Caco-2 (cell line): ENCODE data around the gene WFDC2. TPM values are rescaled to one million over a fixed set of nuclear protein-coding genes. Genes with fewer than 3 reads are reported as not detected.

Experiments used
- BruUV-seq: library from RNA; stranded (reverse); fragments of 400-500 nt; replicated peaks from 2 replicates; lab custom pipeline; 2021; lab: Mats Ljungman, UMichigan
- CTCF ChIA-PET: fragments of 300-600 bp; sonication (Branson Sonifier 250); formaldehyde crosslinking; loops from one replicate; lab custom pipeline; 2022; ENCODE audit warnings: antibody characterized with exemption; lab: Charles Lee
- POLR2A ChIA-PET: fragments of 300-600 bp; sonication (Branson Sonifier 250); formaldehyde crosslinking; loops from one replicate; lab custom pipeline; 2022; ENCODE audit warnings: antibody characterized with exemption; lab: Charles Lee
- DNase-seq, 2 experiments: peaks; one replicate each; pipeline versions ENCODE4 v3.0.0 to v3.0.0-alpha.2; 2020 to 2022
- H3K27me3 ChIP-seq: replicated peaks from 2 replicates; pipeline ENCODE4 v1.6.0; 2011; ENCODE audit warnings: low read length; ENCODE audit not compliant: control insufficient read depth, insufficient read depth
- H3K36me3 ChIP-seq: 2 replicates; pipeline ENCODE4 v1.5.1; 2011; ENCODE audit warnings: low read length; ENCODE audit not compliant: control insufficient read depth, insufficient read depth
- H3K4me1 ChIP-seq: fragments of 250-450 bp; sonication (Bioruptor Pico); 2 replicates; pipeline ENCODE4 v1.5.1; 2020; ENCODE audit warnings: mild to moderate bottlenecking
- H3K4me3 ChIP-seq: 2 replicates; pipeline ENCODE4 v1.5.1; 2011; ENCODE audit warnings: low read depth, mild to moderate bottlenecking, control low read depth, low read length
- H3K9me3 ChIP-seq: fragments of 250-450 bp; sonication (Bioruptor Pico); 2 replicates; pipeline ENCODE4 v1.5.1; 2020; ENCODE audit warnings: mild to moderate bottlenecking, moderate library complexity
- H3K27ac Mint-ChIP-seq: one replicate; pipeline ENCODE4 v1.8.0; 2022; ENCODE audit warnings: mixed read lengths; ENCODE audit not compliant: unreplicated experiment
- H3K27me3 Mint-ChIP-seq: one replicate; pipeline ENCODE4 v1.8.0; 2022; ENCODE audit warnings: mixed read lengths; ENCODE audit not compliant: insufficient read depth, unreplicated experiment
- H3K36me3 Mint-ChIP-seq: one replicate; pipeline ENCODE4 v1.8.0; 2022; ENCODE audit warnings: mild to moderate bottlenecking, mixed read lengths; ENCODE audit not compliant: insufficient read depth, unreplicated experiment
- H3K4me1 Mint-ChIP-seq: one replicate; pipeline ENCODE4 v1.8.0; 2022; ENCODE audit warnings: low read depth, mixed read lengths; ENCODE audit not compliant: unreplicated experiment
- H3K4me3 Mint-ChIP-seq: one replicate; pipeline ENCODE4 v1.8.0; 2022; ENCODE audit warnings: mild to moderate bottlenecking, moderate library complexity, mixed read lengths; ENCODE audit not compliant: unreplicated experiment
- H3K9me3 Mint-ChIP-seq: one replicate; pipeline ENCODE4 v1.8.0; 2022; ENCODE audit warnings: mixed read lengths; ENCODE audit not compliant: unreplicated experiment
- CTCF ChIP-seq, 2 experiments: fragments of 200-600 bp in 1 of 2; IDR thresholded peaks; 1 replicate in 1 of 2; 2 replicates in 1 of 2; pipeline versions ENCODE4 v1.5.1 to v1.8.0; 2011 to 2022; ENCODE audit warnings: antibody characterized with exemption in 1 of 2, control low read depth in 1 of 2, inconsistent platforms in 1 of 2, low read depth in 1 of 2, low read length in 1 of 2, mild to moderate bottlenecking in 1 of 2, moderate library complexity in 1 of 2; ENCODE audit not compliant: insufficient read depth in 1 of 2, severe bottlenecking in 1 of 2, unreplicated experiment in 1 of 2
- intact Hi-C: fragments of 100-400 bp; cut with micrococcal nuclease; formaldehyde crosslinking; loops from one replicate; pipeline ENCODE4 v1.10.0; 2022; ENCODE audit not compliant: unreplicated experiment
- total RNA-seq: library from RNA; stranded (reverse); gene quantifications from 2 replicates; pipeline ENCODE4 v1.2.3, GENCODE V29; 2022

WFDC2 gene
- total RNA-seq, 1 experiment from 2014 or later = 14.3 TPM

- Histone ChIP-seq H3K9me3 (no peaks in the 10 kb centered on the region), H3K27me3 (no peaks in the 10 kb centered on the region), H3K4me1 (no peaks in the 10 kb centered on the region), H3K36me3 (no peaks in the 10 kb centered on the region), H3K4me3 (no peak overlapping the region)
- intact Hi-C loops = no loop called here
- Mint-ChIP-seq H3K36me3 (peaks cover 17% of the 10 kb centered on the region), H3K4me1 (peaks cover 15% of the 10 kb centered on the region), H3K9me3 (no peaks in the 10 kb centered on the region), H3K27me3 (no peaks in the 10 kb centered on the region), H3K27ac (no peak overlapping the region), H3K4me3 (no peak overlapping the region)
- ChIA-PET POLR2A (no interaction called here), CTCF (interaction anchor here (1.2 to 3.6 kb wide), 3 partner anchors 7 to 56 kb away, joined by 3 to 35 read pairs (median 4); no protein-coding TSS in a partner anchor)
- no peak for TF ChIP-seq CTCF (IDR thresholded peaks at IDR 0.05; ENCODE audit: insufficient read depth in 1 of 2, low read depth in 1 of 2, low read length in 1 of 2, severe bottlenecking in 1 of 2, unreplicated experiment in 1 of 2)
- no peak for DNase-seq
- no TSS peak for BruUV-seq
These were observed 39.9 kb upstream of the WFDC2 start for GRCh38 chr20:45429618-45430017.

- ChIA-PET CTCF (interaction anchor here (0.6 kb wide), 1 partner anchor 20 kb away, joined by 4 read pairs; no protein-coding TSS in a partner anchor), POLR2A (no interaction called here)
- Histone ChIP-seq H3K36me3 (no peaks in the 10 kb centered on the region), H3K27me3 (no peaks in the 10 kb centered on the region), H3K9me3 (no peaks in the 10 kb centered on the region), H3K4me3 (no peak overlapping the region), H3K4me1 (0 out of 2 replicates have a peak, but pooled peaks cover 3% of the 10 kb centered on the region)
- Mint-ChIP-seq H3K27ac (no peak overlapping the region), H3K9me3 (no peaks in the 10 kb centered on the region), H3K4me3 (no peak overlapping the region), H3K4me1 (peaks cover 17% of the 10 kb centered on the region), H3K27me3 (no peaks in the 10 kb centered on the region), H3K36me3 (peaks cover 6% of the 10 kb centered on the region)
- BruUV-seq = no TSS peak
- no peak for TF ChIP-seq CTCF (IDR thresholded peaks at IDR 0.05; ENCODE audit: insufficient read depth in 1 of 2, low read depth in 1 of 2, low read length in 1 of 2, severe bottlenecking in 1 of 2, unreplicated experiment in 1 of 2)
- intact Hi-C loops = no loop called here
- DNase-seq = no peak
These were observed 37.3 kb upstream of the WFDC2 start for GRCh38 chr20:45432294-45432693.

GRCh38 chr20:45433316-45433715 is 36.2 kb upstream of the WFDC2 start:
- no peaks in the 10 kb centered on the region for H3K9me3 ChIP-seq
- no peak overlapping the region for H3K4me3 ChIP-seq
- 0 out of 2 replicates have a peak, but pooled peaks cover 3% of the 10 kb centered on the region for H3K4me1 ChIP-seq
- POLR2A ChIA-PET = no interaction called here
- TF ChIP-seq CTCF (IDR thresholded peaks at IDR 0.05; ENCODE audit: insufficient read depth in 1 of 2, low read depth in 1 of 2, low read length in 1 of 2, severe bottlenecking in 1 of 2, unreplicated experiment in 1 of 2) = no peak
- no peak for DNase-seq
- Mint-ChIP-seq H3K4me1 (peaks cover 15% of the 10 kb centered on the region), H3K27me3 (no peaks in the 10 kb centered on the region), H3K4me3 (no peak overlapping the region), H3K9me3 (no peaks in the 10 kb centered on the region), H3K36me3 (peaks cover 6% of the 10 kb centered on the region), H3K27ac (no peak overlapping the region)
- no TSS peak for BruUV-seq
- no peaks in the 10 kb centered on the region for H3K27me3 ChIP-seq
- no peaks in the 10 kb centered on the region for H3K36me3 ChIP-seq
- intact Hi-C loops = no loop called here
- CTCF ChIA-PET = interaction anchor here (1.0 to 1.3 kb wide), 2 partner anchors 41 to 110 kb away, joined by 3 to 6 read pairs; no protein-coding TSS in a partner anchor
